Mesothelial cell of epicardium (in vitro differentiated cells): ENCODE results near the gene MC3R. TPM values are rescaled to one million over a fixed set of nuclear protein-coding genes. Genes with fewer than 3 reads are reported as not detected.
"Not testable (repeated sequence)": the region's sequence is repeated elsewhere in the genome, so short reads cannot be mapped to it uniquely, and the experiment has no call there.

Experiments used
- DNase-seq, 2 experiments: peaks; one replicate each; pipeline ENCODE4 v3.0.0; 2021; ENCODE audit warnings: low spot score in 2 of 2; ENCODE audit not compliant: unreplicated experiment in 2 of 2
- H3K27ac Mint-ChIP-seq: 2 replicates; pipeline ENCODE4 v1.8.0; 2021; ENCODE audit warnings: mixed read lengths
- H3K27me3 Mint-ChIP-seq: 2 replicates; pipeline ENCODE4 v1.8.0; 2021; ENCODE audit warnings: low read depth, mixed read lengths
- H3K36me3 Mint-ChIP-seq: 2 replicates; pipeline ENCODE4 v1.8.0; 2021; ENCODE audit warnings: mixed read lengths
- H3K4me1 Mint-ChIP-seq: 2 replicates; pipeline ENCODE4 v1.8.0; 2021; ENCODE audit warnings: mixed read lengths
- H3K4me3 Mint-ChIP-seq: 2 replicates; pipeline ENCODE4 v1.8.0; 2021; ENCODE audit warnings: mild to moderate bottlenecking, moderate library complexity, mixed read lengths
- H3K9me3 Mint-ChIP-seq: 2 replicates; pipeline ENCODE4 v1.8.0; 2021; ENCODE audit warnings: mixed read lengths
- total RNA-seq: library from RNA; stranded (reverse); gene quantifications from 3 replicates; pipeline ENCODE4 v1.2.1, GENCODE V29; 2021
- TF ChIP-seq, protein P1 (sequence below): fragments of 200-600 bp; sonication (generic); IDR thresholded peaks from one replicate; pipeline ENCODE4 v1.5.0; 2021; ENCODE audit warnings: antibody characterized with exemption; ENCODE audit not compliant: unreplicated experiment

The MC3R gene
- total RNA-seq, 1 donor from 2014 or later: not detected

DNA sequence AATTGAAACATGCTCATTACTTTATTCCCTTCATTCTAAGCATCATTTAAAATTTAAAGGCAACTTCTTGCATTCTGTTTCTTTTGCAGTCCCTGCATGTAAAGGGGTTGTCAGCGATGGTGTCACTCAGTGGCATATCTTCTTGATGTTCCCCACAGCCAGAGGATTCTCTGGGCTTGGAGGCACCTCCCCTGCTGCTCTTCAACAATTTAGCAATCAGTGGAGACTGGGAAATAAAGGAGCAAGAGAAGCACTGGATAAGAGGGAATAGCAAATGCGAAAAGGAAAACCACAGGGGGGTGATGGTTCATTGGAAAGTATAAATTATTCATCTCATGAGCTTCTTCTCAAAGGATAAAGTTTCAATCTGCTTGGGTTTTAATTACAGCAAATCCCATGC, 30.7 kb upstream of the MC3R start:
- no peak for DNase-seq
- Mint-ChIP-seq H3K4me3 (no peak overlapping the region), H3K27ac (no peak overlapping the region), H3K9me3 (peaks cover 79% of the 10 kb centered on the region), H3K4me1 (no peaks in the 10 kb centered on the region), H3K27me3 (no peaks in the 10 kb centered on the region), H3K36me3 (no peaks in the 10 kb centered on the region)
- TF ChIP-seq, protein P1, sequence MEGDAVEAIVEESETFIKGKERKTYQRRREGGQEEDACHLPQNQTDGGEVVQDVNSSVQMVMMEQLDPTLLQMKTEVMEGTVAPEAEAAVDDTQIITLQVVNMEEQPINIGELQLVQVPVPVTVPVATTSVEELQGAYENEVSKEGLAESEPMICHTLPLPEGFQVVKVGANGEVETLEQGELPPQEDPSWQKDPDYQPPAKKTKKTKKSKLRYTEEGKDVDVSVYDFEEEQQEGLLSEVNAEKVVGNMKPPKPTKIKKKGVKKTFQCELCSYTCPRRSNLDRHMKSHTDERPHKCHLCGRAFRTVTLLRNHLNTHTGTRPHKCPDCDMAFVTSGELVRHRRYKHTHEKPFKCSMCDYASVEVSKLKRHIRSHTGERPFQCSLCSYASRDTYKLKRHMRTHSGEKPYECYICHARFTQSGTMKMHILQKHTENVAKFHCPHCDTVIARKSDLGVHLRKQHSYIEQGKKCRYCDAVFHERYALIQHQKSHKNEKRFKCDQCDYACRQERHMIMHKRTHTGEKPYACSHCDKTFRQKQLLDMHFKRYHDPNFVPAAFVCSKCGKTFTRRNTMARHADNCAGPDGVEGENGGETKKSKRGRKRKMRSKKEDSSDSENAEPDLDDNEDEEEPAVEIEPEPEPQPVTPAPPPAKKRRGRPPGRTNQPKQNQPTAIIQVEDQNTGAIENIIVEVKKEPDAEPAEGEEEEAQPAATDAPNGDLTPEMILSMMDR: no peak

DNA sequence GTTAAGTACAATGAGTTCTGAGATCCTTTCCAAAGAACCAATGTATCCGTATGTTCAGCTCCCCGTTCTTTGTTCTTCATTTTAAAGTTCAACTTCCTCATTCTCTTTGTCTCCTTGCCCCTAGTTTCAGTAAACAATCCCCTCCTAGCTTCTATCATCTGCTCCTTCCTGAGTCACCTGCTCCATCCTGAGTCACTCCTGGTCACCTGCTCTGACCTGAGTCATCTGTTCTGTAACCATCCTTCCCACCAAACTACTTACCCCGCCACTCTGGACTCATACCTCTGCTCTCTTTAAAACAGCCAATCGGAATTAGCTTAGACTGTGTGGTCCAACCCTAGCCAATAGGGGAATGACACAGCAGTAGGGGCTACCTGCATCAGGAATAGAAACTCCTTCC, 27.3 kb upstream of the MC3R start:
- not testable (repeated sequence) for DNase-seq, H3K4me3 Mint-ChIP-seq, H3K27ac Mint-ChIP-seq, H3K4me1 Mint-ChIP-seq, H3K27me3 Mint-ChIP-seq, H3K36me3 Mint-ChIP-seq
- peaks cover 87% of the 10 kb centered on the region for H3K9me3 Mint-ChIP-seq

DNA sequence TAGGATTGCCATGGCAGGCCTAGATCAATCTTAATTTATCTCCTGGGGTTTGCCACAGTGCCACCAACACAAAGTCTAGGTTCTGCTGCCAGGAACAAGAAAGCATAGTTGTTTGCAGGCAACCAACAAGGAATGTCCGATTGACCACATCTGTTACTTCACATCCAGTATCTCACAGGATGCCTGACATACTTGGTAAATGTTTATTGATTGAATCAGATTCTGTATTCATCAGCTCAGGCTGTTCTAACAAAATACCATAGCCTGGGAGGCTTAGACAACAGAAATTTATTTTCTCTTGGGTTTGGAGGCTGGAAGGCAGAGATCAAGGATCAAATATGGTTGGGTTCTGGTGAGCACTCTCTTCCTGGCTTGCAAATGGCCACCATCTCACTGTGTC, 26.3 kb upstream of the MC3R start:
- Mint-ChIP-seq H3K27ac (no peak overlapping the region), H3K9me3 (peaks cover 86% of the 10 kb centered on the region)
- TF ChIP-seq, protein P1: no peak

DNA sequence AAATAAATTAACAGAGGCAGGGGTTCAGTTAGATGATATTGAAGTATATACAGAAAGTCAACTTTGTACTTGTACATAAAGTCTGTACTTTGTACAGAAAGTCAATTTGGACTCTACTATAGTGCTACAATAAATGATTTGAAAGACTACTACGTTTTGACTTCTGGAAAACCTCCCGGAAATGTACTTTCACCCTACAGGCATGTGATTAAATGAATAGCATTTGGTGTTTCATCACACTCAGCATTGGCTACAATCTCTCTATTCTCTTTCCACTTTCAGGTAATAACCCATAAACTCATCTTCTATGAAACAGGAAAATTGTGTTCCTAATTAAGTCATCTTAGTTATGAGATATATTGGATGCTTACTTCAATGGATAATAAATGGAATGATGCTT, 25.6 kb upstream of the MC3R start:
- H3K4me1 Mint-ChIP-seq: no peaks in the 10 kb centered on the region
- H3K9me3 Mint-ChIP-seq: peaks cover 82% of the 10 kb centered on the region
- H3K4me3 Mint-ChIP-seq: no peak overlapping the region
- no peak for DNase-seq
- H3K36me3 Mint-ChIP-seq: no peaks in the 10 kb centered on the region
- H3K27me3 Mint-ChIP-seq: no peaks in the 10 kb centered on the region
- TF ChIP-seq, protein P1: no peak
- H3K27ac Mint-ChIP-seq: no peak overlapping the region

More for the DNA sequence above, 26.3 kb upstream of the MC3R start:
- no peak for DNase-seq
- no peak overlapping the region for H3K4me3 Mint-ChIP-seq
- no peaks in the 10 kb centered on the region for H3K36me3 Mint-ChIP-seq
- no peaks in the 10 kb centered on the region for H3K4me1 Mint-ChIP-seq
- no peaks in the 10 kb centered on the region for H3K27me3 Mint-ChIP-seq

DNA sequence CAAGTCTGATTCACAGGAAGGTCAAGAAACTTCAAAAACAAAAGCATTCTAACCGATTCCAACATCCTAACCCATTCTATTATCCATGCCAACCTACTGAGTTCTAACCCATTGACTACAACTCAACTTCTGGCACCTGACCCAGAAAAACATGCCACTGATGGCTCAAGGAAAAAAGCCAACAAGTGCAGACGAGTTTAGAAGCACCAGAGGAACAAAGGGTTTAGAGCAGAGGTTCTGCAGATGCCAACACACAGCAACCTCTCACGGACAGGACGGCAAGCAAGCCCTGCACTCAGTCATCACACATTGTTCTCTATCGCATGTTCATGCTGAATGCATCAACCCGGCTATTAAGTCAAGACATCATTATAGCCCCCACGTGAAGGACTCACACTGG, 25.2 kb upstream of the MC3R start:
- H3K27ac Mint-ChIP-seq: no peak overlapping the region
- TF ChIP-seq, protein P1: no peak
- no peaks in the 10 kb centered on the region for H3K4me1 Mint-ChIP-seq
- no peak overlapping the region for H3K4me3 Mint-ChIP-seq
- peaks cover 84% of the 10 kb centered on the region for H3K9me3 Mint-ChIP-seq
- no peak for DNase-seq
- H3K27me3 Mint-ChIP-seq: no peaks in the 10 kb centered on the region
- H3K36me3 Mint-ChIP-seq: no peaks in the 10 kb centered on the region

DNA sequence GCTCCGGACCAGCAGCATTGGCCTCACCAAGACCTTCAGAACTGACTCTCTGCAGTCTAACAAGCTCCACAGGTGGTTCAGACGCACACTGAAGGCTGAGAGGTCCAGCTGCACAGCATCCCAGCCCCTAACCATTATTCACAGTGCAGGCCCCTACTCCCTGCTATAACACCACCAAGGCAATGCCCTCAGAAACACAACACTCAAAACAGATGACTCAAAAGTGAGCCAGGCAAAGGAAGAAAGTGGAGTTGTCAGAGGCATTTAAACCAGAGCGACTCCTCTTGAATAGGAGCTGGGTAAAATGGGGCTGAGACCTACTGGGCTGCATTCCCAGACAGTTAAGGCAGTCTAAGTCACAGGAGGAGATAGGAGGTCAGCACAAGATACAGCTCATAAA, 20.5 kb upstream of the MC3R start:
- Mint-ChIP-seq H3K4me3 (no peak overlapping the region), H3K9me3 (peaks cover 79% of the 10 kb centered on the region), H3K36me3 (peaks cover 2% of the 10 kb centered on the region), H3K27me3 (no peaks in the 10 kb centered on the region), H3K4me1 (no peaks in the 10 kb centered on the region), H3K27ac (no peak overlapping the region)
- TF ChIP-seq, protein P1: no peak
- no peak for DNase-seq
